ENCODE measurements around the gene CORIN. TPM values are rescaled to one million over a fixed set of nuclear protein-coding genes. Genes with fewer than 3 reads are reported as not detected.

Gene CORIN
- total and polyA plus RNA-seq, 2 donors = 0.24 to 0.78 TPM

- Histone ChIP-seq H3K27ac (ENCODE audit: low read depth in 1 of 2, low read length in 1 of 2) (no peak overlapping the region), H3K4me3 (ENCODE audit: low read length in 2 of 2) (no peak overlapping the region), H3K4me1 (ENCODE audit: control insufficient read depth in 2 of 2, insufficient read depth in 2 of 2, low read length in 2 of 2) (no peaks in the 10 kb centered on the region), H3K36me3 (ENCODE audit: control insufficient read depth in 2 of 2, insufficient read depth in 2 of 2, low read length in 1 of 2) (no peaks in the 10 kb centered on the region), H3K9me3 (ENCODE audit: control insufficient read depth in 2 of 2, insufficient read depth in 1 of 2, low read length in 1 of 2) (no peaks in the 10 kb centered on the region), H3K27me3 (ENCODE audit: control insufficient read depth in 2 of 2, insufficient read depth in 1 of 2, low read length in 1 of 2) (no peaks in the 10 kb centered on the region)
- 97% methylated on average over 6 of the region's 6 CpGs for WGBS
- DNase-seq (ENCODE audit: low read depth in 6 of 9, low spot score in 9 of 9) = no peak
Measured at GRCh38 chr4:47642191-47642830, 195.6 kb downstream of the CORIN start.

- no peak overlapping the region for H3K27ac ChIP-seq (ENCODE audit: low read depth in 1 of 2, low read length in 1 of 2)
- no peaks in the 10 kb centered on the region for H3K9me3 ChIP-seq (ENCODE audit: control insufficient read depth in 2 of 2, insufficient read depth in 1 of 2, low read length in 1 of 2)
- WGBS = 97% methylated on average over 1 of the region's 1 CpG
- no peak overlapping the region for H3K4me3 ChIP-seq (ENCODE audit: low read length in 2 of 2)
- no peaks in the 10 kb centered on the region for H3K27me3 ChIP-seq (ENCODE audit: control insufficient read depth in 2 of 2, insufficient read depth in 1 of 2, low read length in 1 of 2)
- H3K36me3 ChIP-seq (ENCODE audit: control insufficient read depth in 2 of 2, insufficient read depth in 2 of 2, low read length in 1 of 2) = no peaks in the 10 kb centered on the region
- DNase-seq (ENCODE audit: low read depth in 6 of 9, low spot score in 9 of 9) = no peak
- no peaks in the 10 kb centered on the region for H3K4me1 ChIP-seq (ENCODE audit: control insufficient read depth in 2 of 2, insufficient read depth in 2 of 2, low read length in 2 of 2)
Measured at GRCh38 chr4:47641755-47642154, 196.1 kb downstream of the CORIN start.

- Histone ChIP-seq H3K4me3 (ENCODE audit: low read length in 2 of 2) (no peak overlapping the region), H3K9me3 (ENCODE audit: control insufficient read depth in 2 of 2, insufficient read depth in 1 of 2, low read length in 1 of 2) (no peaks in the 10 kb centered on the region), H3K36me3 (ENCODE audit: control insufficient read depth in 2 of 2, insufficient read depth in 2 of 2, low read length in 1 of 2) (no peaks in the 10 kb centered on the region), H3K27ac (ENCODE audit: low read depth in 1 of 2, low read length in 1 of 2) (no peak overlapping the region), H3K27me3 (ENCODE audit: control insufficient read depth in 2 of 2, insufficient read depth in 1 of 2, low read length in 1 of 2) (no peaks in the 10 kb centered on the region), H3K4me1 (ENCODE audit: control insufficient read depth in 2 of 2, insufficient read depth in 2 of 2, low read length in 2 of 2) (no peaks in the 10 kb centered on the region)
- DNase-seq (ENCODE audit: low read depth in 6 of 9, low spot score in 9 of 9) = no peak
Measured at GRCh38 chr4:47640911-47641310, 197.0 kb downstream of the CORIN start.

DNA sequence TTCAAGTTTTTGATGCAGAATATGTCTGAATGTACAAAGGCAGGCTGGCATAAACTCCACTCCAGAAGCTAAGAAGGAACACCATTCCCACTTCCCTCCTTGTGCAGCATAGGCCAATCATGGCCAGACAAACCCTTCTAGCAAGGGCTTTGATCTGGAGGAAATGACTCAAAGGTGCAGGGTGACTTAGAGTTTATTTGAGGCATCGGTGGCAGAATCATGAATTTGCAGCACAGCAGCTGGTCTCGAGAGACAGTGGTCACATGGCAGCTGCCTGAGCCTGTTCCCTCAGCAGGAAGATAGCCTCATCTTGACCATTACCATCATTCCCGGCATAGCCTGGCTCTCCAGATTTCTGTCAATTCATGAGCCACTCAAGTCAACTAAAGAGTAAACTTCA is 198.3 kb downstream of the CORIN start:
- H3K27me3 ChIP-seq (ENCODE audit: control insufficient read depth in 2 of 2, insufficient read depth in 1 of 2, low read length in 1 of 2) = no peaks in the 10 kb centered on the region
- H3K4me3 ChIP-seq (ENCODE audit: low read length in 2 of 2) = no peak overlapping the region
- H3K4me1 ChIP-seq (ENCODE audit: control insufficient read depth in 2 of 2, insufficient read depth in 2 of 2, low read length in 2 of 2) = no peaks in the 10 kb centered on the region
- DNase-seq (ENCODE audit: low read depth in 6 of 9, low spot score in 9 of 9) = no peak
- H3K27ac ChIP-seq (ENCODE audit: low read depth in 1 of 2, low read length in 1 of 2) = no peak overlapping the region
- H3K36me3 ChIP-seq (ENCODE audit: control insufficient read depth in 2 of 2, insufficient read depth in 2 of 2, low read length in 1 of 2) = no peaks in the 10 kb centered on the region
- H3K9me3 ChIP-seq (ENCODE audit: control insufficient read depth in 2 of 2, insufficient read depth in 1 of 2, low read length in 1 of 2) = no peaks in the 10 kb centered on the region
- WGBS = 36% methylated on average over 3 of the region's 3 CpGs

DNA sequence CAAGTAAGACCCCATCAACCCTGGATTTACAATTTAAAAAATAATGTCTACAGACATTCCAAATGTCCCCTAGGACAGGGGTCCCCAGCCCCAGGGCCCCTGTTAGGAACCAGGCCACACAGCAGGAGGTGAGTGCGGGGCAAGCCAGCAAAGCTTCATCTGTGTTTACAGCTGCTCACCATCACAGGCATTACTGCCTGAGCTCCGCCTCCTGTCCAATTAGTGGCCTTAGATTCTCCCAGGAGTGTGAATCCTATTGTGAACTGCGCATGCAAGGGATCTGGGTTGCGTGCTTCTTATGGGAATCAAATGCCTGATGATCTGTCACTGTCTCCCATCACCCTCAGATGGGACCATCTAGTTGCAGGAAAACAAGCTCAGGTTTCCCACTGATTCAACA is 206.7 kb downstream of the CORIN start:
- Histone ChIP-seq H3K27ac (ENCODE audit: low read depth in 1 of 2, low read length in 1 of 2) (no peak overlapping the region), H3K4me3 (ENCODE audit: low read length in 2 of 2) (no peak overlapping the region), H3K36me3 (ENCODE audit: control insufficient read depth in 2 of 2, insufficient read depth in 2 of 2, low read length in 1 of 2) (no peaks in the 10 kb centered on the region), H3K4me1 (ENCODE audit: control insufficient read depth in 2 of 2, insufficient read depth in 2 of 2, low read length in 2 of 2) (no peaks in the 10 kb centered on the region), H3K9me3 (ENCODE audit: control insufficient read depth in 2 of 2, insufficient read depth in 1 of 2, low read length in 1 of 2) (no peaks in the 10 kb centered on the region), H3K27me3 (ENCODE audit: control insufficient read depth in 2 of 2, insufficient read depth in 1 of 2, low read length in 1 of 2) (no peaks in the 10 kb centered on the region)
- no peak for DNase-seq (ENCODE audit: low read depth in 6 of 9, low spot score in 9 of 9)
- WGBS = 95% methylated on average over 4 of the region's 4 CpGs

DNA sequence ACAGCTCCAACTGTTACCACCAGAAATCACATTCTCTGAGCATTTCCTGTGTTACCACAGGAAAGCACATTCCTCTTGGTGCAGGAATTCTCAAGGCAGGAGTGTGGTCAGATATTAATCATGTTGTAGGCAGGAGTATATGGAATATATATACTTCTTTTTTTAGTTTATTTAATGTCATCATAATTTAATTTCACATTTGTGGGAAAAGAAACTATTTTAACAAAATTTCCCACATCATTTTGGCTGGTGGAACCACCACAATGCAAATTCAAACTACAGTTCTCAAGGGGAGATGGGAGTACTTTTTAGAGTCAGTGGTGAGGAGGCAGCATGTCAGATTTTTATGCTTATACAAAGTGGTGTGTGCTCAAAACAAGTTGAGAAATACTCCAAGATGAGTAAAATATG is 213.8 kb downstream of the CORIN start:
- Histone ChIP-seq H3K36me3 (ENCODE audit: control insufficient read depth in 2 of 2, insufficient read depth in 2 of 2, low read length in 1 of 2) (no peaks in the 10 kb centered on the region), H3K4me1 (ENCODE audit: control insufficient read depth in 2 of 2, insufficient read depth in 2 of 2, low read length in 2 of 2) (no peaks in the 10 kb centered on the region), H3K4me3 (ENCODE audit: low read length in 2 of 2) (no peak overlapping the region), H3K27me3 (ENCODE audit: control insufficient read depth in 2 of 2, insufficient read depth in 1 of 2, low read length in 1 of 2) (no peaks in the 10 kb centered on the region), H3K9me3 (ENCODE audit: control insufficient read depth in 2 of 2, insufficient read depth in 1 of 2, low read length in 1 of 2) (no peaks in the 10 kb centered on the region), H3K27ac (ENCODE audit: low read depth in 1 of 2, low read length in 1 of 2) (no peak overlapping the region)
- DNase-seq (ENCODE audit: low read depth in 6 of 9, low spot score in 9 of 9) = no peak

- Histone ChIP-seq H3K36me3 (ENCODE audit: control insufficient read depth in 2 of 2, insufficient read depth in 2 of 2, low read length in 1 of 2) (no peaks in the 10 kb centered on the region), H3K27me3 (ENCODE audit: control insufficient read depth in 2 of 2, insufficient read depth in 1 of 2, low read length in 1 of 2) (no peaks in the 10 kb centered on the region), H3K27ac (ENCODE audit: low read depth in 1 of 2, low read length in 1 of 2) (no peak overlapping the region), H3K4me3 (ENCODE audit: low read length in 2 of 2) (no peak overlapping the region), H3K4me1 (ENCODE audit: control insufficient read depth in 2 of 2, insufficient read depth in 2 of 2, low read length in 2 of 2) (no peaks in the 10 kb centered on the region), H3K9me3 (ENCODE audit: control insufficient read depth in 2 of 2, insufficient read depth in 1 of 2, low read length in 1 of 2) (no peaks in the 10 kb centered on the region)
- 48% methylated on average over 1 of the region's 1 CpG for WGBS
- DNase-seq (ENCODE audit: low read depth in 6 of 9, low spot score in 9 of 9) = peak in 1 of 9 donors; percentile 0
Measured at GRCh38 chr4:47621181-47621580, 216.7 kb downstream of the CORIN start.

GRCh38 chr4:47619691-47620090 is 218.2 kb downstream of the CORIN start:
- Histone ChIP-seq H3K27ac (ENCODE audit: low read depth in 1 of 2, low read length in 1 of 2) (no peak overlapping the region), H3K27me3 (ENCODE audit: control insufficient read depth in 2 of 2, insufficient read depth in 1 of 2, low read length in 1 of 2) (no peaks in the 10 kb centered on the region), H3K36me3 (ENCODE audit: control insufficient read depth in 2 of 2, insufficient read depth in 2 of 2, low read length in 1 of 2) (no peaks in the 10 kb centered on the region), H3K4me1 (ENCODE audit: control insufficient read depth in 2 of 2, insufficient read depth in 2 of 2, low read length in 2 of 2) (no peaks in the 10 kb centered on the region), H3K4me3 (ENCODE audit: low read length in 2 of 2) (no peak overlapping the region), H3K9me3 (ENCODE audit: control insufficient read depth in 2 of 2, insufficient read depth in 1 of 2, low read length in 1 of 2) (no peaks in the 10 kb centered on the region)
- over 99% methylated on average over 2 of the region's 2 CpGs for WGBS
- no peak for DNase-seq (ENCODE audit: low read depth in 6 of 9, low spot score in 9 of 9)

- no peaks in the 10 kb centered on the region for H3K4me1 ChIP-seq (ENCODE audit: control insufficient read depth in 2 of 2, insufficient read depth in 2 of 2, low read length in 2 of 2)
- H3K36me3 ChIP-seq (ENCODE audit: control insufficient read depth in 2 of 2, insufficient read depth in 2 of 2, low read length in 1 of 2) = no peaks in the 10 kb centered on the region
- H3K27ac ChIP-seq (ENCODE audit: low read depth in 1 of 2, low read length in 1 of 2) = no peak overlapping the region
- no peak for DNase-seq (ENCODE audit: low read depth in 6 of 9, low spot score in 9 of 9)
- H3K27me3 ChIP-seq (ENCODE audit: control insufficient read depth in 2 of 2, insufficient read depth in 1 of 2, low read length in 1 of 2) = no peaks in the 10 kb centered on the region
- H3K4me3 ChIP-seq (ENCODE audit: low read length in 2 of 2) = no peak overlapping the region
- no peaks in the 10 kb centered on the region for H3K9me3 ChIP-seq (ENCODE audit: control insufficient read depth in 2 of 2, insufficient read depth in 1 of 2, low read length in 1 of 2)
Measured at GRCh38 chr4:47617607-47618006, 220.3 kb downstream of the CORIN start.

- 89% methylated on average over 4 of the region's 4 CpGs for WGBS
- no peak overlapping the region for H3K4me3 ChIP-seq (ENCODE audit: low read length in 2 of 2)
- H3K27me3 ChIP-seq (ENCODE audit: control insufficient read depth in 2 of 2, insufficient read depth in 1 of 2, low read length in 1 of 2) = no peaks in the 10 kb centered on the region
- DNase-seq (ENCODE audit: low read depth in 6 of 9, low spot score in 9 of 9) = no peak
- no peaks in the 10 kb centered on the region for H3K4me1 ChIP-seq (ENCODE audit: control insufficient read depth in 2 of 2, insufficient read depth in 2 of 2, low read length in 2 of 2)
- no peaks in the 10 kb centered on the region for H3K36me3 ChIP-seq (ENCODE audit: control insufficient read depth in 2 of 2, insufficient read depth in 2 of 2, low read length in 1 of 2)
- no peaks in the 10 kb centered on the region for H3K9me3 ChIP-seq (ENCODE audit: control insufficient read depth in 2 of 2, insufficient read depth in 1 of 2, low read length in 1 of 2)
- no peak overlapping the region for H3K27ac ChIP-seq (ENCODE audit: low read depth in 1 of 2, low read length in 1 of 2)
Measured at GRCh38 chr4:47615385-47615784, 222.5 kb downstream of the CORIN start.

Data from thymus (tissue), 11 donors.